Aorta (tissue), 5 donors: ENCODE measurements around the gene STRADB. TPM values are rescaled to one million over a fixed set of nuclear protein-coding genes. Genes with fewer than 3 reads are reported as not detected.
A peak's percentile ranks its signal among the peaks of the same experiment; 100 is the strongest.
"Not testable (repeated sequence)": the region's sequence is repeated elsewhere in the genome, so short reads cannot be mapped to it uniquely, and the experiment has no call there.

ENCODE experiments used
- ATAC-seq: fragments of 200-7000 bp; cut with Tn5 transposase; one replicate; pipeline ENCODE4 v1.9.1; 2022; ENCODE audit warnings: moderate library complexity; ENCODE audit not compliant: low FRiP score
- DNase-seq, 2 donors: peaks; one replicate each; pipeline ENCODE4 v3.0.0-alpha.2; 2020
- H3K27ac ChIP-seq, 2 donors: one replicate each; pipeline ENCODE4 v1.5.1; 2013; ENCODE audit warnings: low read length in 2 of 2, mild to moderate bottlenecking in 2 of 2, moderate library complexity in 2 of 2, control low read depth in 1 of 2, inconsistent platforms in 1 of 2, low read depth in 1 of 2
- H3K27me3 ChIP-seq, 2 donors: one replicate each; pipeline ENCODE4 v1.6.1; 2013; ENCODE audit warnings: control low read depth in 1 of 2, low read length in 1 of 2, mild to moderate bottlenecking in 1 of 2, moderate library complexity in 1 of 2; ENCODE audit not compliant: insufficient read depth in 2 of 2, control insufficient read depth in 1 of 2
- H3K36me3 ChIP-seq, 2 donors: one replicate each; pipeline ENCODE4 v1.6.1; 2013; ENCODE audit warnings: control low read depth in 1 of 2, low read length in 1 of 2, mild to moderate bottlenecking in 1 of 2; ENCODE audit not compliant: insufficient read depth in 2 of 2, control insufficient read depth in 1 of 2
- H3K4me1 ChIP-seq, 2 donors: one replicate each; pipeline ENCODE4 v1.6.1; 2013; ENCODE audit warnings: low read length in 2 of 2, control low read depth in 1 of 2, mild to moderate bottlenecking in 1 of 2, moderate library complexity in 1 of 2; ENCODE audit not compliant: insufficient read depth in 2 of 2, control insufficient read depth in 1 of 2
- H3K4me3 ChIP-seq, 2 donors: one replicate each; pipeline ENCODE4 v1.5.1; 2013; ENCODE audit warnings: low read length in 2 of 2, control low read depth in 1 of 2, mild to moderate bottlenecking in 1 of 2
- H3K9me3 ChIP-seq: one replicate; pipeline ENCODE4 v1.6.1; 2013; ENCODE audit warnings: mild to moderate bottlenecking, low read length; ENCODE audit not compliant: control insufficient read depth
- WGBS, 2 donors: extraction: QIAGEN DNeasy Blood & Tissue Kit; methylation state at CpG; one replicate each; pipeline ENCODE4 v1.1.7; 2013; 5-methylcytosine and 5-hydroxymethylcytosine counted together
- intact Hi-C, 2 donors: fragments of 100-400 bp; cut with DNase I; formaldehyde crosslinking; loops; one replicate each; pipeline versions ENCODE4 v1.14.2 to v1.15.0; 2022
- polyA plus RNA-seq, 2 donors: library from polyadenylated mRNA; stranded (reverse); fragments of 200-250 nt; gene quantifications; one replicate each; pipeline ENCODE4 v1.2.3, GENCODE V29; 2013
- total RNA-seq, 2 donors: library from RNA; stranded (reverse); fragmentation: NEBNext Ultra II Directional; extraction: Animal tissue kit (Norgen Biotek cat#: 25700); gene quantifications; one replicate each; pipeline ENCODE4 v1.2.1, GENCODE V29; 2021
- donor health status: healthy with polysubstance abuse.
- donor health status: Bipolar disorder and iron deficiency.
- donor health status: DM: no; HTN: no; CAD: no.
- donor health status: DM: no; HTN: no; CAD: no.
- donor health status: DM: yes; HTN: yes; CAD: no.

STRADB gene
- total and polyA plus RNA-seq, 4 donors = 15.5 to 29.7 (median 16.7) TPM

- peaks cover 3 to 8% of the 10 kb centered on the region in 2 donors for H3K4me1 ChIP-seq
- peaks cover 3% of the 10 kb centered on the region in 2 donors for H3K36me3 ChIP-seq
- intact Hi-C loops = no loop called here
- WGBS, 2 donors = 31 to 36% methylated on average over 3 of the region's 3 CpGs
- H3K4me3 ChIP-seq = no peak overlapping the region
- ATAC-seq (no peak), DNase-seq (no peak)
- no peak overlapping the region for H3K27ac ChIP-seq
- H3K9me3 ChIP-seq = no peaks in the 10 kb centered on the region
- H3K27me3 ChIP-seq = peaks cover 0 to 1% of the 10 kb centered on the region in 2 donors
Measured at GRCh38 chr2:201420442-201421113, 31.0 kb upstream of the STRADB start.

DNA sequence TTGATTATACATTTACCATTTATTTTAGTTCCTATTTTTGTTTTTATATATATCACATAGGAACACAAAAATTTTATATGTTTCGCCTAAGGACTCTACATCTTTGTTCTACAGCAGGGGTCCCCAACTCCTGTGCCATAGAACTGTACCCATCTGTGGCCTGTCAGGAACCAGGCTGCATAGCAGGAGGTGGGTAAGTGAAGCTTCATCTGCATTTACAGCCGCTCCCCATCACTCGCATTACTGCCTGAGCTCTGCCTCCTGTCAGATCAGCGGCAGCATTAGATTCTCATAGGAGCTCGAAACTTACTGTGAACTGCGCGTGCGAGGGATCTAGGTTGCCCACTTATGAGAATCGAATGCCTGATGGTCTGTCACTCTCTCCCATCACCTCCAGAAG, 25.6 kb upstream of the STRADB start:
- no peaks in the 10 kb centered on the region for H3K27me3 ChIP-seq
- no peaks in the 10 kb centered on the region for H3K9me3 ChIP-seq
- DNase-seq (no peak), ATAC-seq (no peak)
- H3K4me3 ChIP-seq = no peak overlapping the region
- intact Hi-C loops = no loop called here
- H3K27ac ChIP-seq = no peak overlapping the region
- no peaks in the 10 kb centered on the region for H3K36me3 ChIP-seq
- WGBS, 2 donors = 90 to 93% methylated on average over 9 of the region's 9 CpGs
- peaks cover 0 to 7% of the 10 kb centered on the region in 2 donors for H3K4me1 ChIP-seq

- H3K9me3 ChIP-seq, H3K27me3 ChIP-seq, intact Hi-C loops, DNase-seq, ATAC-seq, H3K36me3 ChIP-seq, H3K4me3 ChIP-seq, H3K27ac ChIP-seq: not testable (repeated sequence)
- peaks cover 2 to 11% of the 10 kb centered on the region in 2 donors for H3K4me1 ChIP-seq
Measured at GRCh38 chr2:201428366-201428765, 23.2 kb upstream of the STRADB start.

DNA sequence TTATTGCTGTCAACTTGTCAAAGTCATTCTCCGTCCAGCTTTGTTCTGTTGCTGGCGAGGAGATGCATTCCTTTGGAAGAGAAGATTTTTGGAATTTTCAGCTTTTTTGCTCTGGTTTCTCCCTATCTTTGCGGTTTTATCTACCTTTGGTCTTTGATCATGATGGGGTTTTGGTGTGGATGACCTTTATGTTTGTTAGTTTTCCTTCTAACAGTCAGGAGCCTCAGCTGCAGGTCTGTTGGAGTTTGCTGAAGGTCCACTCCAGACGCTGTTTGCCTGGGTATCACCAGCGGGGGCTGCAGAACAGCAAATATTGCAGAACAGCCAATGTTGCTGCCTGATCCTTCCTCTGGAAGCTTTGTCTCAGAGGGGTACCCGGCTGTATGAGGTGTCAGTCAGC, 21.7 kb upstream of the STRADB start:
- H3K4me3 ChIP-seq, ATAC-seq, H3K36me3 ChIP-seq, intact Hi-C loops, H3K9me3 ChIP-seq, H3K27me3 ChIP-seq, DNase-seq, H3K27ac ChIP-seq: not testable (repeated sequence)
- 84 to 87% methylated on average over 6 of the region's 6 CpGs for WGBS, 2 donors
- H3K4me1 ChIP-seq = peaks cover 2 to 11% of the 10 kb centered on the region in 2 donors

GRCh38 chr2:201430322-201430721, 21.2 kb upstream of the STRADB start:
- H3K36me3 ChIP-seq, H3K9me3 ChIP-seq, H3K27me3 ChIP-seq, H3K27ac ChIP-seq, DNase-seq, H3K4me3 ChIP-seq, ATAC-seq, intact Hi-C loops: not testable (repeated sequence)
- H3K4me1 ChIP-seq = peaks cover 2 to 11% of the 10 kb centered on the region in 2 donors
- 95 to 96% methylated on average over 11 to 12 of the region's 12 CpGs for WGBS, 2 donors

DNA sequence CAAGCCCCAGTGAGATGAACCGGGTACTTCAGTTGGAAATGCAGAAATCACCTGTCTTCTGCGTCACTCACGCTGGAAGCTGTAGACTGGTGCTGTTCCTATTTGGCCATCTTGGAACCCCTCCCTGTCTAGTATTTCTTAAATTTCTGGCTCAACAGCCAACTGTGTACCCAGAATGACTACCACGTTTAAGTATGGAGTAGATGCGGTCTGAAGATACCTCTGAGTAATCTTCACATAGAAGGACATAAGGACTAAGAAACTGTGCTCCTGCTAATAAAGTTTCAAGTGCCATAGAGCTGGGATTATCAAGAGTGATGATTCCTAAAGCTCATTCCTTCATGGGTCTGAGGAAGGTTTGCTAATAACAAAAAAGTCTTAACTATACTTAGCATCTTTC, 20.7 kb upstream of the STRADB start:
- 76 to 79% methylated on average over 5 of the region's 5 CpGs for WGBS, 2 donors
- Histone ChIP-seq H3K27me3 (no peaks in the 10 kb centered on the region), H3K36me3 (no peaks in the 10 kb centered on the region), H3K27ac (no peak overlapping the region), H3K4me1 (peaks cover 2 to 11% of the 10 kb centered on the region in 2 donors), H3K4me3 (no peak overlapping the region), H3K9me3 (no peaks in the 10 kb centered on the region)
- DNase-seq (no peak), ATAC-seq (no peak)
- intact Hi-C loops = no loop called here

- Histone ChIP-seq H3K4me1 (peaks cover 0 to 11% of the 10 kb centered on the region in 2 donors), H3K27ac (peak overlapping the region in 1 of 2 donors; percentile 67), H3K9me3 (no peaks in the 10 kb centered on the region), H3K4me3 (peak overlapping the region in 1 of 2 donors; percentile 48), H3K27me3 (no peaks in the 10 kb centered on the region), H3K36me3 (no peaks in the 10 kb centered on the region)
- peak; percentile 19 for ATAC-seq
- 6 to 9% methylated on average over 4 of the region's 4 CpGs for WGBS, 2 donors
- intact Hi-C loops = no loop called here
- DNase-seq = no peak
Measured at GRCh38 chr2:201432038-201432620, 19.4 kb upstream of the STRADB start.

DNA sequence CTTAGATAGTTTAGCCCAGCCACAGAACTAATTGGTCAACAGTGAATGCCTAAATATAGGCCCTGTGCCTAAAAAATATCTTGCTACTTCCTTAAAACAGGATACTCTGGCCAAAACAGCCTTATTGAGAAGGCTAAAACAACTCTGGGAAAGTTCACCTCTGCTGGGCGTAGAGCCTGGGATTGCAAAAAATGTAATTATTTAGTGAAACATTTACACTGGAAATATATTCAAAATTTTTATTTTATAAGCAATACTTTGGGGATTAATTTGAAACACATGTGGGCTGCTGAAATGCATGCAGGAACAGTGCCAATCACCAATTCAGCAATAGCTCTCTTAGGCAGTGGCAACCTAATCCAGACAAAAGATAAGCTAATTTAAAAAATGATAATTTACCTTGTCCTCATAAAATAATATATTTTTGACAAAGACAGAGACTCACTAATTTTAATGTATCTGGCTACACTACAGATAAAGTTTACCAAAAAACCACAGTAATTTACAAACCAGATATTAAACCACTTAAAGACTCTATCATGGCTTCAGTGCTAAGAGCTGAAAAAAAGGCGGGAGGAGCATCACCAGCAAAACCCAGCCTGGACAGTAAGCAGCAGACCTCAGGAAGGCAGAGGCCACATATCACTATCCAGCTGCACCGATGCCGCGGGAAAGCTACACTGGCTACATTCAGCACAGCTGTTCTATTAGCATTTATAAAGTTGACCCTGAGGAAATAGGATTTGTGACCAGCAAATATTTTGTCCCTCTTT, 18.7 kb upstream of the STRADB start:
- Histone ChIP-seq H3K27ac (peak overlapping the region in 1 of 2 donors; percentile 58), H3K4me1 (peaks cover 0 to 11% of the 10 kb centered on the region in 2 donors), H3K9me3 (no peaks in the 10 kb centered on the region), H3K27me3 (no peaks in the 10 kb centered on the region), H3K36me3 (no peaks in the 10 kb centered on the region), H3K4me3 (no peak overlapping the region)
- DNase-seq (no peak), ATAC-seq (peak; percentile 68)
- WGBS, 2 donors = 31 to 37% methylated on average over 5 of the region's 5 CpGs
- intact Hi-C loops = no loop called here
